GM19395 (cell line): Measurements from ENCODE around the gene GRIK3.

Source experiments
- ATAC-seq: cut with Tn5 transposase; IDR thresholded peaks from one replicate; pipeline ENCODE4 v1.9.1; 2021; ENCODE audit warnings: mild to moderate bottlenecking, moderate library complexity; ENCODE audit not compliant: unreplicated experiment

The GRIK3 gene

GRCh38 chr1:37047542-37047941, 13.2 kb upstream of the GRIK3 start:
- ATAC-seq, result no peak

GRCh38 chr1:37043101-37043500, 8.8 kb upstream of the GRIK3 start:
- ATAC-seq, result no peak

DNA sequence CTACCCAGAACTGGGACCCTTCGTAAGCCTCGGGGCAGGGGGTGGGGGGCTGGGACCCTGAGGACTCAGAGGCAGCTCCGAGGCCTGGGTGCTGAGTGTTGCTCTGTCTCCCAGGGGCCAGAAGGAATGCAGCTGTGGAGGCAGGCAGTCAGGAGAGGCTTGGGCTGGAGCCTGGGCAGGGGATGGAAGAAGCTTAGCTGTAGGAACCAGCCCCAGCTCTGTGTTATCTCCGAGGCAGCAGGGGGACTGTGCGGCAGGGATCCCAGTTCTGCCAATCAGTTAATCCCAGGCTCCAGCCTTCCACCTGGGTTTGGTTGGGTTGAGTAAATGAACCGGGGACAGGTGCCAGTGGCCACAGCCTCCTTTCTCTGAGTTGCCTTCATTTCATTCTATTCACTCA, 8.2 kb upstream of the GRIK3 start:
- no peak for ATAC-seq

GRCh38 chr1:37041483-37041882, 7.2 kb upstream of the GRIK3 start:
- no peak for ATAC-seq

DNA sequence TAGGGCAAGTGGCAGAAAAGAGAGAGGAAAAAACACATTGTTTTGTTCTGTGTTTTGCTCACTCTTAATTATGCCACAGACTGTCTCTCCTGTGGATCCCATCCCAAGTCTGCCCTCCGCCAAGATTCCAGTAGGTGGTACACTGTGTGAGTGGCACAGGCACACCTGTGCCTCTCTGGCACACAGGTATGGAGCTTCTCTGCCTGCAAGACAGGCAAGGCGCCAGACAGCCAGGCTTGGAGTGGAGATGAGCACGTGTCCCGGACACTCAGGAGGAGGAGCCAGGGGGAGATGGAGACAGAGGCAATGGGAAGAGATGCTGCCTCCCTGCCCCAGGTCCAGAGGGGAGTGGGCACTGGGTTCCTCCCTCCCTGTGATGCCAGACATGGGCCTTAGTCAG, 6.5 kb upstream of the GRIK3 start:
- no peak for ATAC-seq

GRCh38 chr1:37040261-37040660, 5.9 kb upstream of the GRIK3 start:
- ATAC-seq, result no peak

DNA sequence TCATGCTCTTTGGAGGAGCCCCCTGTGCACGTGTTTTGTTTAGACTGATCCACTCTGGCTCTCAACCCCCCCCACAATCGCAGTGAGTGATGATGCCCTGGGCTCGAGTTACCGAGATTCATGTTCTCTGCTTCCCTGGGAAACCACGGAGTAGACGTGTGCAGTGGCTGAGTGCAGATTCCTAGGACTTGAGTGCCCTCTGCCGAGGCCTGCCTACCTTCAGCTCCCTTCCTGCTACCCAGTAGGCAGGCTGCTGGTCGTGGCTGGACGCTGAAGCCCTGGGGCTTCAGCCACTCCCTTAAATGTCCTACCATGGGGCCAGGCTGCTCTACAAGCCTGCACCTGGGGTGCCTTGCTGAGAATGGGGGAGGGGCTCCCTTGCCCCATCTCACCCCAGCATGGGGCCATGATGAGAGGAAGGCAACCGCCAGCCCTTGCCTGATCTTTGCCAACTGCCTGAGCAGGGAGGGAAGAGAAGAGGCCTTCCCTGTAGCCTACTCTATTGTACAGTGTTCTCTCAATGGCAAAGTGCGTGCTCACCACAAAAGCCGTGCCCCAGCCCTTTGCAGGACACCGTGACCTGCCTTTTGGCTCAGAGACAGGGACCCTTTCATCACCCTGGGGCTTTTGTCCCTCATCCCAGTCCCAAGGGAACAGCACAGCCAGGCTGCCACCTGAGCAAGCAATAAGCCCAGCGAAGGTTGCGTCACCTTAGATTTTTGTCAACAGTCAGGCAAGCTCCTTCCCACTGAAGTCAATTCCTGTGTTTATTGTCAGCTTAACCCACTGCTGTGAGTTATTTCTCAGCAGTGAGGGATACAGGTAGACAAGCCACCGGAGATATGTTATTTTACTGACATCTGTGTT, 4.1 kb upstream of the GRIK3 start:
- no peak for ATAC-seq

DNA sequence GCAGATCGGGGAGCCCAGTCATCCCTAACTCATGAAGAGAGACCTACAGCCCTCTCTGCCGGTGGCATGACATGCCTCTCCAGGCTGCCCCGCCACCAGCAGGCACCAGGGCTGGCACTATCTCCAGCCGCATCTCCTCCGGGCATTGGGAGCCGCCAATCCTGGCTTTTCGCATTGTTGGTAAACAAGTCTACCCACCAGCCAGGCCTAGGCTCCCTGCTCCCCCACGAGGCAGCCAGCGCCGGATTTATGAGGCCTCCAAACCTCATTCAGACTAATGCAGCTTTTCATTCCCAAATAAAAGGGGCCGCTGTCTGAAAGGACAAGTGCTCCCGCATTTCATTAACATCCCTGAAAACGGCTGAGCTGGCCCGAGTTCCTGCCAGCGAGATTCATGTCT, 3.4 kb upstream of the GRIK3 start:
- ATAC-seq, result no peak

DNA sequence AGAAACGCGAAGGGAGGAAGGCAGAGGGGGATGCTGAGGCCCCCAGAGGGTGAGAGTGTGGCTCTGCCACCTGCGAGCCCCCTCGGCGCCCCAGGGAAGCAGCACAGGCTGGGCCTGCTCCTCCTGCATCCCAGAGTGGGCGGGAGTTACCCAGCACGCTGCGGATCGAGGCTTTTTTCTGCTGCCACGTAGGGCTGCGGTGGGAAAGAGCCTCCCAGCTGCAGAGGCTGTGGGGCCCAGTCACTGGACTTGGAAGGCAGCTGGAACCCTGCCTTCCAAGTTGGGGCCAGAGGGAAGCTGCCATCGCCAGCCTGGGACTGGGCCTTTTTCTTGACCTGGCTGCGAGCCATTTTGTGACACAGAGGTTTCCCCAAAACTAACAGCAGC, 2.3 kb upstream of the GRIK3 start:
- ATAC-seq, result no peak

DNA sequence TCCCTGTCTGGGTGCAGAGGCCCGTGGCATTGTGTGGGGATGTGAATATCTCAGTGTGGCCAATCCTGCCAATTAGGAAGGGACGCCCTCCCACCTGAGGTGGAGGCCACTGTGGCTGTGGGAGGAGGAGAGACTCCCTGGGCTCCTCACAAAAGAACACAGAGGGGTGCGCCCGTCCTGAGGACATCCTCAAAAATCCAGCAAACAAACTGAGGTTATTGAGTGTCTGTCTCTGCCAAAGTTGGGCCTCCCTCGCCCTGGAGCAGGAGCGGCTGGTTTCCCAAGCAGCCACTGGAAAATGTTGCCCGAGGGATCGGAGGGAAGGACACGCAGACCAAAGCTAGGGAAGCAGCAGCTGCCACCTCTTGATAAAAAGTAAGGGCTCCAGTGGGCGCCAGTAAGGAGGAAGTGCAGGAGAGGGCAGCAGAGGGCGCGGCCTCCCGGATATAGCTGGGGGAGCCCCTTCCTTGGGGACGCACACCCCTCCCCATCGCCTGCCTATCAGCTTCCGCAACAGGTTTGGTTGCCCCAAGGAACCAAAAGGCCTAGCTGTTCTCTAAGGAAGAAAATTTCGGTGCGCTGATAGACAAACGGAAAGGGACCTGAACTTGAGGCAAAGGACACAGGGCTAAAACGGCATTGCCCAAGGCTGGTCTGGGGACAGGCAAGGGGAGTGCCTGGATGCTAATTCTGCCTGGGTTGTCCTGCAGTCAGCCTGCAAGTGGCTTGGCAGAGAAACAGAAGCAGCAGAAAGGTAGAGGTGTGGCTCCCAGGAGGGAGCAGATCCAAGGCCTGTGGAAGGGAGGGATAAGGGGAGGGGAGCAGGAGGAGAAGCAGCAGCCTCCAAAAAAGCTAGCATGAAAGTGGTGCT, 1.7 kb upstream of the GRIK3 start:
- ATAC-seq, result no peak

GRCh38 chr1:37035014-37035691, 838 bp upstream of the GRIK3 start:
- no peak for ATAC-seq

DNA sequence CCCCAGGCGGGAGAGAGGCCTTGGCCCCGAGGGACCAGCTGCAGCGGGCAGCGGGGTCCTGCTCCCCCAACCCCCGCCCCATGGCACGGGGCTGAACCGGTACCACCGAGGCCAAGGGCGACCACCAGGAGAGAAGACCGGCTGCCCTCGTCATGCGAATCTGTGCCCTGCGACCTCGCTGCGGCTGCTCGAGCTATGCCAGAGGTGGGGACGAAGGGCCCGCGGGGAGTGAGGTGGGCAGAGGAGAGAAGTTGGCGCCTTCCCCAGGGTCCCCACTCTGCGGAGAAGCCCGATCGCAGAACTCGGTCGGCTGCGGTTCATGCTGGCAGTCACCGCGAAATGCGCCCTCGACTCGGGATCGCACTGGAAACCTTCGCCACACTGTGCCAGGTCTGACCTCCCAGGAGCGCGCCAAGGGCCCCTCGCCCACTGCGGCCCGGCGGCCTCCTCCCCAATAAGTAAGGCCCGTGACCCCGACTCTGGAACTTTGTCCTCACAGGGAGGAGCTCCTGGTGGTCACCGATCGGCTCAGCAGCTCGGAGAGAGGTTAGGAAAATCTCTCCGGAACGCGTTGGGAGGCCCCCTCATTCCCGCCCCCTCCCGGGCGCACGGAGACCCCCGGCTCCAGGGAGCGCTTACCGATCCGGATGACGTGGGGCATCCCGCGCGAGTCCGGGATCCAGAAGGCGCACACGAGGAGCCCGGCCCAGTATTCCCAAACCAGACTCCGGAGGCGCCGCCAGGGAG, 787 bp downstream of the GRIK3 start:
- ATAC-seq, result no peak

DNA sequence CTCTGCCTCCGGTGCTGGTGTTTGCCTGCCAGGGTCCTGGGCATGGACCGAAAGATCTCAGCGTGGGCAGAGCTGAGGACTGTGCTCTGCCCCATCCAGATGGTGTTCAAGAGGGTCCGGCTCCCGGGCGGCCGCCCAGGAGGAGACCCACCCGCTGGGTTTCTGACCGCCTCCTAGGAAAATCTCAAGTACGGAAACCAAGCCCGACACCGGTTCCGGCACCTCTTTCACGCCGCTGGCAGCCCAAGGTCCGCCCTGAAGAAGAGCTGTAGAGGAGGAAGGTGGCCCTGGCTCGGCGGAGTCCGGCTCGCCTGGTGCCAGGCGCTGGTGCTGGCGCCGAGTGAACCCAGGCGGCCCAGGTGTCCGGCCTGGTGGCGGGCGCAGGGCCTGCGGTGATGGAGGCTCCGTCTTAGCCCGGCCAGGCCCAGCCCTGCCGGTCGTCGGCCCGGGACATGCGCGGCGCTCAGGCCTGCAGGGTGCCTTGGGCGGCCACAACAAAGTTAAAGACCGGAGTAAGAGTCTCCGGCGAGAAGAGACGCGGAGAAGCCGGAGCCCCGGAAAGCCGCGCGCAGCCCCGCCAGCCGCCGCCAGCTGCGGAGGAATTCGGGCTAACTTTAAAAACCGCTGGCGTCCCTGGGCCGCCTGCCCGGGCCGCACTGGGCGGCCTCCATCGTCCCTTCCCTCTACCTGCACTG, 1.5 kb downstream of the GRIK3 start:
- no peak for ATAC-seq

DNA sequence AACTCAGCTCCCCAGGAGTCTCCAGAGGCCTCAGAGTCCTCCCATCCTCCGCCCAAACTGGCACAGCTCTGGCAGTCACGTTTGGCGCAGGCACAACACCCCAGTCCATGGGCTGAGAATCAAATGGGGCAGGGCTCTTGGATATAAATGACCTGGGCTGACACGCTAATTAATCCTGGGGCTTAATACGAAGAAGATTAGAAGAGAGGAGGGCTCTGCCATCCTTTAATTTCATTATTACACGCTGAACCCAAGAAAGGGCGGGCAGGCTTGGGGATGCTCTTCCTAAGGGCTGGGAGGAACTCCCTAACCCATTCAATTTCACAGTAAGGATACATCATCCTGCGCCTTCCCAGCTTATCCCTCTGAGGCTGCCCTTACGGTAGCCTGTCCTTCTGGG, 2.4 kb downstream of the GRIK3 start:
- ATAC-seq, result no peak

GRCh38 chr1:37031429-37031828, 2.9 kb downstream of the GRIK3 start:
- ATAC-seq, result no peak

DNA sequence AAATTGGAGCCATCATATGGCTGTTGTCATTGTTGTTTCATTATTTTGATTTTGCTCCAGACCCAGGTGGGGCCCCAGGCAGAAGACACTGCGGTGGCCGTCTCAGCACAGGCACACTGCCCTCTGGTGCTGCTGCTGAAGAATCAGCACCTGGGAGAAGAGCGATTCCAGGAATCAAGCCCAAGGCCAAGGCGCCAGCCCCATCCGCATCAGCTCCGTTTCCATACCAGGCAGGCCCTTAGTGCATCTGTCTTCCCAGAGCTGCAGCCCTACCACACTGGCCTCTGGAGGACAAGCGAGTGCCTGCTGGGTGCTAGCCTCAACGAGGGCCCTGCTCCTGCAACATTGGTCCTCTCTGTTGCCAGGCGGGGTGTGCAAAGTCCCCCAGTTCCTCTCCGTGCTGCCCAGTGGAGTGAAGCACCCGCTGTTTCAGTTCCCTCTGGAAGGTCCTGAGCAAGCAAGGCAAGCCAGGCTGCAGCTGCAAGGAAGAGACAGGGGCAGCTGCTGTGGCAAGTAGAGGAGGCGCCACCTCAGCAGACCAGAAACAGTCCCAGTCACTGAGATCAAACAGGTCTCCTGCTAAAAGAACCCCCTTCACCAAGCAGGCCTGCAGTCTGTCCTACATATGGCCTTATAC, 5.2 kb downstream of the GRIK3 start:
- ATAC-seq, result no peak

DNA sequence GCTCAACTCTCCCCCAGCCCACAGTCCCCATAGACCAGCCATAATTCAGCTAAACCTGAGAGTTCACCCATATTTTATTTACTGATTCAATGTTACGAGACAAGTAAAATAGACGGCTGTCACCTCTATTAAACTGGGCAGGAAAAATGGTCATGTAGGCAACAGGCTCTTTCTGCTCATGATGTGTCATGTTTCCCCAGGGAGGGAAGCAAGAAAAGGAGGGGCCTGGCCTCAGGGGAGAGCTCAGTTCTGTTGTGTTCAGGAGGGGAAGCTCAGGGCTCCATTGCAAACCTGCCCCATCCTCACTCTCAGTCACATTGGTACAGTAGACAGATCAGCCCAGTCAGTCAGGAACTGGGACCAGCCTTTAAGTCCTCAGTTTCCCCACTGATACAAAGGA, 12.8 kb downstream of the GRIK3 start:
- no peak for ATAC-seq

GRCh38 chr1:37020653-37021277, 13.6 kb downstream of the GRIK3 start:
- no peak for ATAC-seq

DNA sequence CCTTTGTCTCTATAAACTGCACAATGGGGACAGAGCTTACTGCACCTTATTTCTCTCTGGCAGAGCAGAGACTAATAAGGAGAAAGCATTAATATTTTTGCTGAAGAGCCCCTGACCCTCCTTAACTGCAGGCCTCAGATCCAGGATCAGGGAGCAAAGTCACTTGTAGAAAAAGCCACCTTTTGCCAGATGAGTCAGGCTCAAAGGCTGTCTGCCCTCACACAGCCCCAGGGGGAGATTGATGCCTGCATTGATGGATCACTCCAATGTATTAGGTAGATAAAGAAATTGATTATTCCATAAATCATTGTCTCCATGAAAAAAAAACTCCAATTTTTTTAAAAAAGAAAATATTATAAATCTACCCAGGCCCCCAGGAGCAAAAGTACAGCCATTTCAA, 15.8 kb downstream of the GRIK3 start:
- ATAC-seq, result no peak
